ENCODE results near the gene FERMT3.

The FERMT3 gene

GRCh38 chr11:64249563-64250414 is 43.3 kb downstream of the FERMT3 start:
- DNase-seq (ENCODE audit: low spot score) = no peak

GRCh38 chr11:64250415-64251015 is 44.0 kb downstream of the FERMT3 start:
- no peak for DNase-seq (ENCODE audit: low spot score)

- DNase-seq (ENCODE audit: low spot score) = peak; percentile 84
Measured at GRCh38 chr11:64251016-64251752, 44.7 kb downstream of the FERMT3 start, which contains the start of gene PLCB3. TSS of gene PLCB3 (plus strand) at chr11:64251530. CDS start at chr11:64251650, 120 bp downstream.

GRCh38 chr11:64251753-64252002 is 45.2 kb downstream of the FERMT3 start:
- DNase-seq (ENCODE audit: low spot score) = no peak

- peak; percentile 66 for DNase-seq (ENCODE audit: low spot score)
Measured at GRCh38 chr11:64252003-64252872, 45.7 kb downstream of the FERMT3 start.

- no peak for DNase-seq (ENCODE audit: low spot score)
Measured at GRCh38 chr11:64253043-64253442, 46.5 kb downstream of the FERMT3 start.

- no peak for DNase-seq (ENCODE audit: low spot score)
Measured at GRCh38 chr11:64253481-64253880, 47.0 kb downstream of the FERMT3 start.

GRCh38 chr11:64254326-64254725 is 47.8 kb downstream of the FERMT3 start:
- no peak for DNase-seq (ENCODE audit: low spot score)

GRCh38 chr11:64255135-64256128 is 48.9 kb downstream of the FERMT3 start:
- no peak for DNase-seq (ENCODE audit: low spot score)

GRCh38 chr11:64256300-64256699 is 49.8 kb downstream of the FERMT3 start:
- DNase-seq (ENCODE audit: low spot score) = no peak

- DNase-seq (ENCODE audit: low spot score) = no peak
Measured at GRCh38 chr11:64258356-64258755, 51.8 kb downstream of the FERMT3 start.

- DNase-seq (ENCODE audit: low spot score) = no peak
Measured at GRCh38 chr11:64258946-64259532, 52.5 kb downstream of the FERMT3 start.

- no peak for DNase-seq (ENCODE audit: low spot score)
Measured at GRCh38 chr11:64259533-64260067, 53.1 kb downstream of the FERMT3 start.

GRCh38 chr11:64260147-64260708 is 53.7 kb downstream of the FERMT3 start:
- DNase-seq (ENCODE audit: low spot score) = no peak

GRCh38 chr11:64261556-64262080 is 55.1 kb downstream of the FERMT3 start:
- no peak for DNase-seq (ENCODE audit: low spot score)

GRCh38 chr11:64262271-64263002 is 55.9 kb downstream of the FERMT3 start:
- no peak for DNase-seq (ENCODE audit: low spot score)

- DNase-seq (ENCODE audit: low spot score) = no peak
Measured at GRCh38 chr11:64263021-64263946, 56.8 kb downstream of the FERMT3 start.

GRCh38 chr11:64263947-64264317 is 57.4 kb downstream of the FERMT3 start:
- DNase-seq (ENCODE audit: low spot score) = no peak

All from left forelimb (tissue), 1 donor.